Gastroesophageal sphincter (tissue), 3 donors: ENCODE measurements around the gene ANKRD13A.

Source experiments
- EP300 ChIP-seq: sonication (generic); formaldehyde crosslinking; IDR thresholded peaks from one replicate; pipeline ENCODE4 v1.6.1; 2017; ENCODE audit warnings: antibody characterized with exemption, mild to moderate bottlenecking
- TF ChIP-seq, protein P1 (sequence below), 4 experiments: fragments of 200-600 bp in 2 of 4; fragments of 450-650 bp in 2 of 4; sonication (generic) in 1 of 4; IDR thresholded peaks; one replicate each; pipeline ENCODE4 v1.5.1; 2017 to 2019; ENCODE audit warnings: antibody characterized with exemption in 4 of 4, mild to moderate bottlenecking in 2 of 4, moderate library complexity in 2 of 4

DNA sequence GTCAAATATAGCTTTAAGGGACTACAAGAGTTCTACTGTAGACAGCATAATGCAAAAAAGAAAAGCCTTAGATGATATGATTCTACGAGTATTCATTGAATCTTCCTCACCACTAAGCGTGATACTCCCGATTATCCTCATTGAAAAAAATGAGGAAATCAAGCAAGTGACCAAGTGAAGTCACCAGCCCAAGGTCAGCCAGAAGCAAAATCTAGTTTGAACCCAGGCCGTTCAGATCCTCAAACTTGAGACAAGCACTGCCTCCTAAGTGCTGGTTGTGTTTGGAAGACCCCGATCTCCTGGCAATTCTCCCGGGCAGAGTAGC is 3.9 kb upstream of the ANKRD13A start:
- TF ChIP-seq, protein P1, sequence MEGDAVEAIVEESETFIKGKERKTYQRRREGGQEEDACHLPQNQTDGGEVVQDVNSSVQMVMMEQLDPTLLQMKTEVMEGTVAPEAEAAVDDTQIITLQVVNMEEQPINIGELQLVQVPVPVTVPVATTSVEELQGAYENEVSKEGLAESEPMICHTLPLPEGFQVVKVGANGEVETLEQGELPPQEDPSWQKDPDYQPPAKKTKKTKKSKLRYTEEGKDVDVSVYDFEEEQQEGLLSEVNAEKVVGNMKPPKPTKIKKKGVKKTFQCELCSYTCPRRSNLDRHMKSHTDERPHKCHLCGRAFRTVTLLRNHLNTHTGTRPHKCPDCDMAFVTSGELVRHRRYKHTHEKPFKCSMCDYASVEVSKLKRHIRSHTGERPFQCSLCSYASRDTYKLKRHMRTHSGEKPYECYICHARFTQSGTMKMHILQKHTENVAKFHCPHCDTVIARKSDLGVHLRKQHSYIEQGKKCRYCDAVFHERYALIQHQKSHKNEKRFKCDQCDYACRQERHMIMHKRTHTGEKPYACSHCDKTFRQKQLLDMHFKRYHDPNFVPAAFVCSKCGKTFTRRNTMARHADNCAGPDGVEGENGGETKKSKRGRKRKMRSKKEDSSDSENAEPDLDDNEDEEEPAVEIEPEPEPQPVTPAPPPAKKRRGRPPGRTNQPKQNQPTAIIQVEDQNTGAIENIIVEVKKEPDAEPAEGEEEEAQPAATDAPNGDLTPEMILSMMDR (IDR thresholded peaks at IDR 0.05): no peak
- no peak for TF ChIP-seq EP300
